GM12801 (cell line): ENCODE data around the gene ATRAID.

Experiments
- TF ChIP-seq, protein P1 (sequence below): IDR thresholded peaks from one replicate; pipeline ENCODE4 v1.5.1; 2011; ENCODE audit warnings: control low read depth; ENCODE audit not compliant: insufficient read length; ENCODE audit errors: extremely low read depth

Gene ATRAID

DNA sequence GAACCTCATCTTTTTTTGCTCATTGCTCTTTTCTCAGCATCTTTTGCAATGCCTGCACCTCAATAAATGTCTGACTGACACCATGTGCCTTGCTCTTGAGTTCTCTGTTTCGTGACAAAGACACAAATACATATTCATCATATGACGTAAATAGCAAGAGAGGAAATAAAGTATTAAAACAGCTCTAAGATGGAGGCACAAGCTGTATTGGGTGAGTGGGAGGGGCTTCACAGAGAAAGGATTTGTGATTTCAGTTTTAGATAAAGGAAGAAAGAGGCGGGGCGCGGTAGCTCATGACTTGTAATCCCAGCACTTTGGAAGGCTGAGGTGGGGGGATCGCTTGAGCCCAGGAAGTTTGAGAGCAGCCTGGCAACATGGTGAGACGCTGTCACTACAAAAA lies 8.2 kb downstream of the ATRAID start:
- TF ChIP-seq, protein P1, sequence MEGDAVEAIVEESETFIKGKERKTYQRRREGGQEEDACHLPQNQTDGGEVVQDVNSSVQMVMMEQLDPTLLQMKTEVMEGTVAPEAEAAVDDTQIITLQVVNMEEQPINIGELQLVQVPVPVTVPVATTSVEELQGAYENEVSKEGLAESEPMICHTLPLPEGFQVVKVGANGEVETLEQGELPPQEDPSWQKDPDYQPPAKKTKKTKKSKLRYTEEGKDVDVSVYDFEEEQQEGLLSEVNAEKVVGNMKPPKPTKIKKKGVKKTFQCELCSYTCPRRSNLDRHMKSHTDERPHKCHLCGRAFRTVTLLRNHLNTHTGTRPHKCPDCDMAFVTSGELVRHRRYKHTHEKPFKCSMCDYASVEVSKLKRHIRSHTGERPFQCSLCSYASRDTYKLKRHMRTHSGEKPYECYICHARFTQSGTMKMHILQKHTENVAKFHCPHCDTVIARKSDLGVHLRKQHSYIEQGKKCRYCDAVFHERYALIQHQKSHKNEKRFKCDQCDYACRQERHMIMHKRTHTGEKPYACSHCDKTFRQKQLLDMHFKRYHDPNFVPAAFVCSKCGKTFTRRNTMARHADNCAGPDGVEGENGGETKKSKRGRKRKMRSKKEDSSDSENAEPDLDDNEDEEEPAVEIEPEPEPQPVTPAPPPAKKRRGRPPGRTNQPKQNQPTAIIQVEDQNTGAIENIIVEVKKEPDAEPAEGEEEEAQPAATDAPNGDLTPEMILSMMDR, result no peak

DNA sequence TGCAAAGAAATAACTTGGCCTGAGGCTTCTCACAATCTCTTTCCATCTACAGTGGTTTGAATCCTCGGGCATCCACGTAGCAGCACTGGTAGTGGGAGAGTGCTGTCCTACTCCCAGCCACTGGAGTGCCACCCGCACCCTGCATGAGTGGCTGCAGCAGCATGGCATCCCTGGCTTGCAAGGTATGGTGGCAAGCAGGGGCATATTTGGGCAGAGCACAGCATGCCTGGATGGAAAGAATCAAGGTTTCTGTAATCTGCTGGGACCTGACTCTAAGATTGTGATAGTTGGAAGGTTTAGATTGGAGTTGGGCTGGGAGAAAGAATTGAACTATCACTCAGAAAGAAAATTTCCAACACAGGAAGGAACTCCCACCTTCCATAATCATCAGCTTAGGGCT lies 9.3 kb downstream of the ATRAID start:
- TF ChIP-seq, protein P1, result no peak

- TF ChIP-seq, protein P1, result no peak
Measured at GRCh38 chr2:27222407-27222806, 10.6 kb downstream of the ATRAID start.

DNA sequence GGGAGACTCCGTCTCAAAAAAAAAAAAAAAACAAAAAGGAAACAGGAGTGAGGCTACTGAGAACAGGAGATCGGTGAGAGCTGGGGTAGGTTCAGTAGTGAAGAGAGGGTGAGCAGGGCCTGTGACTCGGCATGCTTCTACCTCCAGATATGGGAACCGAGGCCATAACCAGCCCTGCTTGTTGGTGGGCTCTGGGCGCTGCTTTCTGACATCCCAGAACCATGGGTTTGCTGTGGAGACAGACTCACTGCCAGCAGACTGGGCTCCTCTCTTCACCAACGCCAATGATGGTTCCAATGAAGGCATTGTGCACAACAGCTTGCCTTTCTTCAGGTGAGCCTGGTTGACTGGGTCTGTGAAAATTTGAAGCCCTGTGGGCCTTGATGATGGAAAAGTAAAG lies 11.6 kb downstream of the ATRAID start:
- TF ChIP-seq, protein P1, result no peak

- TF ChIP-seq, protein P1, result no peak
Measured at GRCh38 chr2:27225526-27225925, 13.7 kb downstream of the ATRAID start.

DNA sequence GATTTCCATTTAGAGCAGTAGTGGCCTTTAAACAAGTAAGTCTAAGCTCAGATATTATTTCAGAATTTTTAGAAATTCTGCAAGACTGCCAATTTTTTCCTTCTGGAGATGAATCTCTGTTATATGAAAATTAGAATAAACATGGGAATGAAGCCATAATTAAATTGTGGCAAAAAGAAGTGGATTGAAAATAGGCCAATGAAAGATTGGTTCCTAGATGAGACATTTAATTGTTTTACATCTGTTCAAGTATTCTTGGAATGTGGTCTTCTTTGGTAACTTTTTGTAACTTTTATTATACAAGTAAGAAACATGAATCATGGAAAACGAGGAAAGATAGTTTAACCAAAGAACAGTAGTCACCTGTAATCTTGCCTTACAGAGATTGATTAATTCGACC lies 15.7 kb downstream of the ATRAID start:
- TF ChIP-seq, protein P1, result no peak

DNA sequence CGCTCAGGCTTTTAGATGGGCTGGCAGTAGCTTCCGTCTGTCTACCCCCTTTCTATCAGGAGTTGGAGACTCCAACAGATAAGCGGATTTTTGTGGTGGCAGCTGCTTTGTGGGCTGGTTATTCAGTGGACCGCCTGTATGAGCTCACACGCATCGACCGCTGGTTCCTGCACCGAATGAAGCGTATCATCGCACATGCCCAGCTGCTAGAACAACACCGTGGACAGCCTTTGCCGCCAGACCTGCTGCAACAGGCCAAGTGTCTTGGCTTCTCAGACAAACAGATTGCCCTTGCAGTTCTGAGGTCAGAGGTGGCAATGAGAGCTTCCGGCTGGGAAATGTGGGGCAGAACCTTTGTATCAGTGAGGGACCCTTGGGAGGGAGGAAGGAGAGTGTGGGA lies 20.1 kb downstream of the ATRAID start:
- TF ChIP-seq, protein P1, result no peak

GRCh38 chr2:27233341-27233740 lies 21.5 kb downstream of the ATRAID start:
- TF ChIP-seq, protein P1, result no peak
